WTC11 (cell line): ENCODE results near the gene ANKRD24. TPM values are rescaled to one million over a fixed set of nuclear protein-coding genes. Genes with fewer than 3 reads are reported as not detected.
"Not testable (repeated sequence)": the region's sequence is repeated elsewhere in the genome, so short reads cannot be mapped to it uniquely, and the experiment has no call there.

Experiments
- ATAC-seq: fragments of 200-7000 bp; cut with Tn5 transposase; 2 replicates; pipeline ENCODE4 v1.10.0; 2021; ENCODE audit warnings: mild to moderate bottlenecking, moderate library complexity
- CTCF ChIA-PET: fragments of 300-600 bp; sonication (Branson Sonifier 250); formaldehyde crosslinking; loops from one replicate; lab custom pipeline; 2021; ENCODE audit warnings: antibody characterized with exemption; lab: Charles Lee
- POLR2A ChIA-PET: fragments of 350-600 bp; sonication (Branson Sonifier 250); formaldehyde crosslinking; loops from one replicate; lab custom pipeline; 2021; ENCODE audit warnings: antibody characterized with exemption; lab: Charles Lee
- DNase-seq: peaks from one replicate; pipeline ENCODE4 v3.0.0; 2021; ENCODE audit warnings: low spot score
- H3K27ac Mint-ChIP-seq: 2 replicates; pipeline ENCODE4 v1.8.0; 2021; ENCODE audit warnings: mixed read lengths
- H3K27me3 Mint-ChIP-seq: 2 replicates; pipeline ENCODE4 v1.8.0; 2021; ENCODE audit warnings: low read depth, mild to moderate bottlenecking, moderate library complexity, mixed read lengths
- H3K36me3 Mint-ChIP-seq: 2 replicates; pipeline ENCODE4 v1.8.0; 2021; ENCODE audit warnings: mixed read lengths
- H3K4me1 Mint-ChIP-seq: 2 replicates; pipeline ENCODE4 v1.8.0; 2022; ENCODE audit warnings: mixed read lengths
- H3K4me3 Mint-ChIP-seq: 2 replicates; pipeline ENCODE4 v1.8.0; 2021; ENCODE audit warnings: mild to moderate bottlenecking, moderate library complexity, mixed read lengths
- H3K9me3 Mint-ChIP-seq: 2 replicates; pipeline ENCODE4 v1.8.0; 2021; ENCODE audit warnings: mixed read lengths
- ATF6 ChIP-seq: sonication (generic); formaldehyde crosslinking; IDR thresholded peaks from 2 replicates; pipeline ENCODE4 v1.8.1; 2023; ENCODE audit warnings: mild to moderate bottlenecking, missing genetic modification reagents
- JUN ChIP-seq: sonication (generic); formaldehyde crosslinking; IDR thresholded peaks from 2 replicates; pipeline ENCODE4 v1.8.0; 2023; ENCODE audit warnings: mild to moderate bottlenecking, missing genetic modification reagents
- KAT7 ChIP-seq: sonication (generic); formaldehyde crosslinking; IDR thresholded peaks from 2 replicates; pipeline ENCODE4 v1.8.1; 2023; ENCODE audit warnings: missing genetic modification reagents, mild to moderate bottlenecking, borderline replicate concordance
- NFE2L1 ChIP-seq: sonication (generic); formaldehyde crosslinking; IDR thresholded peaks from 2 replicates; pipeline ENCODE4 v1.8.1; 2023; ENCODE audit warnings: missing genetic modification reagents
- NR2C2 ChIP-seq: sonication (generic); formaldehyde crosslinking; IDR thresholded peaks from 2 replicates; pipeline ENCODE4 v1.8.0; 2022; ENCODE audit warnings: mild to moderate bottlenecking, missing genetic modification reagents
- OVOL2 ChIP-seq: fragments of 250-450 bp; sonication (Bioruptor Pico); IDR thresholded peaks from 2 replicates; pipeline ENCODE4 v1.9.0; 2021; ENCODE audit warnings: mild to moderate bottlenecking, borderline replicate concordance
- PRDM15 ChIP-seq: sonication (generic); formaldehyde crosslinking; IDR thresholded peaks from 2 replicates; pipeline ENCODE4 v1.8.0; 2022; ENCODE audit warnings: missing genetic modification reagents
- TCF7 ChIP-seq: sonication (generic); formaldehyde crosslinking; IDR thresholded peaks from 2 replicates; pipeline ENCODE4 v1.8.0; 2022; ENCODE audit warnings: mild to moderate bottlenecking, low read depth, missing genetic modification reagents, moderate library complexity
- TEAD1 ChIP-seq: sonication (generic); formaldehyde crosslinking; IDR thresholded peaks from 2 replicates; pipeline ENCODE4 v1.8.0; 2022; ENCODE audit warnings: mild to moderate bottlenecking, missing genetic modification reagents
- TP53 ChIP-seq: sonication (generic); formaldehyde crosslinking; IDR thresholded peaks from 2 replicates; pipeline ENCODE4 v1.8.1; 2023; ENCODE audit warnings: mild to moderate bottlenecking, missing genetic modification reagents
- ZNF121 ChIP-seq: sonication (generic); formaldehyde crosslinking; IDR thresholded peaks from 2 replicates; pipeline ENCODE4 v1.8.0; 2023; ENCODE audit warnings: missing genetic modification reagents
- ZNF416 ChIP-seq: fragments of 250-450 bp; sonication (Bioruptor Pico); IDR thresholded peaks from 2 replicates; pipeline ENCODE4 v1.9.0; 2021; ENCODE audit warnings: mild to moderate bottlenecking, inconsistent platforms
- ZNF425 ChIP-seq: fragments of 250-450 bp; sonication (Bioruptor Pico); conservative IDR thresholded peaks from 2 replicates; pipeline ENCODE4 v1.9.0; 2021; ENCODE audit warnings: mild to moderate bottlenecking
- ZNF512 ChIP-seq: sonication (generic); formaldehyde crosslinking; IDR thresholded peaks from 2 replicates; pipeline ENCODE4 v1.8.1; 2022; ENCODE audit warnings: missing genetic modification reagents, borderline replicate concordance
- total RNA-seq: library from RNA; stranded (reverse); gene quantifications from 3 replicates; pipeline ENCODE4 v1.2.3, GENCODE V29; 2021

ANKRD24 gene
- total RNA-seq, 1 experiment from 2014 or later: 11.3 TPM

- no peak for TF ChIP-seq PRDM15 (CRISPR knock-in tag)
- no peak for TF ChIP-seq KAT7 (CRISPR knock-in tag)
Measured at GRCh38 chr19:4134351-4134750, 48.1 kb upstream of the ANKRD24 start (continued).

- H3K9me3 Mint-ChIP-seq, H3K27ac Mint-ChIP-seq, H3K4me3 Mint-ChIP-seq, H3K4me1 Mint-ChIP-seq, H3K36me3 Mint-ChIP-seq, ATAC-seq, DNase-seq: not testable (repeated sequence)
- CTCF ChIA-PET: interaction anchor here (0.7 to 1.5 kb wide), 3 partner anchors 51 to 448 kb away, joined by 3 to 4 read pairs (median 4); no protein-coding TSS in a partner anchor
- H3K27me3 Mint-ChIP-seq: peaks cover 15% of the 10 kb centered on the region
- POLR2A ChIA-PET: interaction anchor here (0.6 to 0.7 kb wide), 4 partner anchors 23 to 286 kb away, joined by 3 to 4 read pairs (median 4); partner anchors contain the start of gene EEF2
Measured at GRCh38 chr19:4135386-4135785, 47.1 kb upstream of the ANKRD24 start.

- ATAC-seq (no peak), DNase-seq (no peak)
- no peaks in the 10 kb centered on the region for H3K36me3 Mint-ChIP-seq
- POLR2A ChIA-PET: no interaction called here
- CTCF ChIA-PET: interaction anchor here (1.0 kb wide), 1 partner anchor 149 kb away, joined by 3 read pairs; no protein-coding TSS in a partner anchor
- TF ChIP-seq ZNF425 (CRISPR knock-in tag) (no peak), ATF6 (CRISPR knock-in tag) (no peak), NR2C2 (CRISPR knock-in tag) (no peak), ZNF512 (CRISPR knock-in tag) (no peak), OVOL2 (CRISPR knock-in tag) (no peak), JUN (CRISPR knock-in tag) (no peak), ZNF416 (no peak), TEAD1 (CRISPR knock-in tag) (no peak), TP53 (no peak), KAT7 (CRISPR knock-in tag) (no peak), ZNF121 (no peak), TCF7 (CRISPR knock-in tag) (no peak), NFE2L1 (CRISPR knock-in tag) (no peak)
- peaks cover 6% of the 10 kb centered on the region for H3K4me1 Mint-ChIP-seq
- H3K27ac Mint-ChIP-seq: no peak overlapping the region
- H3K27me3 Mint-ChIP-seq: peaks cover 9% of the 10 kb centered on the region
- H3K9me3 Mint-ChIP-seq: peaks cover 6% of the 10 kb centered on the region; the same call in 1 of the 2 replicates
- no peak overlapping the region for H3K4me3 Mint-ChIP-seq
Measured at GRCh38 chr19:4136680-4137088, 45.8 kb upstream of the ANKRD24 start.
